ENCODE data around the gene CRHR1. TPM values are rescaled to one million over a fixed set of nuclear protein-coding genes. Genes with fewer than 3 reads are reported as not detected.

The CRHR1 gene
- total RNA-seq, 1 experiment from 2014 or later, result not detected

- no peaks in the 10 kb centered on the region for H3K79me2 ChIP-seq (ENCODE audit: low read depth)
- H4K20me1 ChIP-seq (ENCODE audit: insufficient read depth), result no peaks in the 10 kb centered on the region
- no peak overlapping the region for H3K4me2 ChIP-seq
Measured at GRCh38 chr17:45873728-45874127, 89.6 kb downstream of the CRHR1 start.

GRCh38 chr17:45874151-45874550, 90.0 kb downstream of the CRHR1 start:
- Histone ChIP-seq H3K79me2 (ENCODE audit: low read depth) (no peaks in the 10 kb centered on the region), H2AFZ (no peak overlapping the region), H3K27me3 (ENCODE audit: insufficient read depth, low read depth) (peaks cover 91% of the 10 kb centered on the region), H3K4me2 (no peak overlapping the region), H3K4me1 (replicated peaks; ENCODE audit: insufficient read depth) (no peaks in the 10 kb centered on the region), H3K36me3 (ENCODE audit: low read depth) (no peaks in the 10 kb centered on the region), H3K27ac (no peak overlapping the region), H3K9me2 (ENCODE audit: insufficient read depth) (no peaks in the 10 kb centered on the region), H3K9me3 (ENCODE audit: insufficient read depth, low read depth) (no peaks in the 10 kb centered on the region), H3K4me3 (no peak overlapping the region), H3F3A (ENCODE audit: insufficient read depth, low read depth) (no peaks in the 10 kb centered on the region), H4K20me1 (ENCODE audit: insufficient read depth) (no peaks in the 10 kb centered on the region)
- no TSS peak for BruUV-seq (replicated peaks)
- CTCF ChIA-PET, result no interaction called here
- no peak for DNase-seq
- POLR2A ChIA-PET (ENCODE audit: unreplicated experiment), result no interaction called here
- no peak for TF ChIP-seq EZH2 (IDR thresholded peaks at IDR 0.05; ENCODE audit: low read depth)
- TF ChIP-seq CTCF (conservative IDR thresholded peaks at IDR 0.05), result no peak
- intact Hi-C loops (cut with micrococcal nuclease; ENCODE audit: unreplicated experiment), result no loop called here

More at GRCh38 chr17:45873728-45874127, 89.6 kb downstream of the CRHR1 start:
- Histone ChIP-seq H3K4me1 (replicated peaks; ENCODE audit: insufficient read depth) (no peaks in the 10 kb centered on the region), H3K9me3 (ENCODE audit: insufficient read depth, low read depth) (no peaks in the 10 kb centered on the region), H3K9me2 (ENCODE audit: insufficient read depth) (no peaks in the 10 kb centered on the region), H3K27ac (no peak overlapping the region), H2AFZ (no peak overlapping the region), H3K27me3 (ENCODE audit: insufficient read depth, low read depth) (peaks cover 92% of the 10 kb centered on the region), H3K4me3 (no peak overlapping the region), H3F3A (ENCODE audit: insufficient read depth, low read depth) (no peaks in the 10 kb centered on the region), H3K36me3 (ENCODE audit: low read depth) (no peaks in the 10 kb centered on the region)
- intact Hi-C loops (cut with micrococcal nuclease; ENCODE audit: unreplicated experiment), result no loop called here
- CTCF ChIA-PET, result no interaction called here
- POLR2A ChIA-PET (ENCODE audit: unreplicated experiment), result no interaction called here
- no peak for DNase-seq
- no peak for TF ChIP-seq CTCF (conservative IDR thresholded peaks at IDR 0.05)
- no peak for TF ChIP-seq EZH2 (IDR thresholded peaks at IDR 0.05; ENCODE audit: low read depth)
- BruUV-seq (replicated peaks), result no TSS peak

- Histone ChIP-seq H4K20me1 (ENCODE audit: insufficient read depth) (no peaks in the 10 kb centered on the region), H3K4me3 (no peak overlapping the region), H3K27me3 (ENCODE audit: insufficient read depth, low read depth) (peaks cover 93% of the 10 kb centered on the region), H2AFZ (no peak overlapping the region), H3K79me2 (ENCODE audit: low read depth) (no peaks in the 10 kb centered on the region), H3K9me3 (ENCODE audit: insufficient read depth, low read depth) (no peaks in the 10 kb centered on the region), H3K4me1 (replicated peaks; ENCODE audit: insufficient read depth) (no peaks in the 10 kb centered on the region), H3K9me2 (ENCODE audit: insufficient read depth) (no peaks in the 10 kb centered on the region), H3K36me3 (ENCODE audit: low read depth) (no peaks in the 10 kb centered on the region), H3F3A (ENCODE audit: insufficient read depth, low read depth) (no peaks in the 10 kb centered on the region), H3K4me2 (no peak overlapping the region), H3K27ac (no peak overlapping the region)
- TF ChIP-seq CTCF (conservative IDR thresholded peaks at IDR 0.05), result no peak
- TF ChIP-seq EZH2 (IDR thresholded peaks at IDR 0.05; ENCODE audit: low read depth), result no peak
- DNase-seq, result no peak
- ChIA-PET CTCF (no interaction called here), POLR2A (ENCODE audit: unreplicated experiment) (no interaction called here)
- no TSS peak for BruUV-seq (replicated peaks)
- intact Hi-C loops (cut with micrococcal nuclease; ENCODE audit: unreplicated experiment), result no loop called here
Measured at GRCh38 chr17:45876539-45876938, 92.4 kb downstream of the CRHR1 start.
